Measurements from ENCODE around the gene CDH4.

Gene CDH4

DNA sequence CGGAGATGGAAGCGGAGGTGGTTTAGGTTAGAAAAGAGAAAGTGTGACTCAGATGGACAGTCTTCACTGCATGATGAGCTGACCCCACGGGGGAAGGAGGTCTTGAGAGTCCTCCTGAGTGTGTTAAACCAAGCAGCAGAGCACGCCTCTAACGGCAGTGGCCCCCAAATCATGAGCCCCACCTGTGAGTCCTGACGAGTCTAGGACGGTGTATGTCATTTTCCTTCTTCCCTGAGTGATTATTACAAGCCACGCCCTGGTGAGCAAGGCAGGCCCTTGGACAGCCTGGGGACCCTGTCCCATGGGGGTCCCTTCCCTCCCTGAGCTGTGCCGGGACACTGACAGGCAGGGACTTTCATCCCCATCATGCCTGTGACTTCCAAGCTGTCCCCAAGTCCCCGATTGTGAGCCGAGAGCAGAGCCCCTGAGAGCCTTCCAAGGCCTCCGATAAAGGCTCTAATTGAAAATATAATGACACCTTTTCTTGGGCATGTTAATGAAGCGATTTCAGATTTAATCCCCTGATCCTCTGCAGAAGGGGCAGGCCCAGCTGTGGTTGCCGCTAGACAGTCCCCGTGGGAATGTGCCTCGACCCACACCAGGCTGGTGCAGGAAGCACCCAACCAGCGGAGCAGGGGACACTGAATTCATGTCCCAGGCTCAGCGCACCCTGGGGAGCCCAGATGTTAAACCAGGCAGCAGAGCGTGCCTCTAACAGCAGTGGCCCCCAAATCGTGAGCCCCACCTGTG is 493.5 kb downstream of the CDH4 start:
- TF ChIP-seq, protein P1, sequence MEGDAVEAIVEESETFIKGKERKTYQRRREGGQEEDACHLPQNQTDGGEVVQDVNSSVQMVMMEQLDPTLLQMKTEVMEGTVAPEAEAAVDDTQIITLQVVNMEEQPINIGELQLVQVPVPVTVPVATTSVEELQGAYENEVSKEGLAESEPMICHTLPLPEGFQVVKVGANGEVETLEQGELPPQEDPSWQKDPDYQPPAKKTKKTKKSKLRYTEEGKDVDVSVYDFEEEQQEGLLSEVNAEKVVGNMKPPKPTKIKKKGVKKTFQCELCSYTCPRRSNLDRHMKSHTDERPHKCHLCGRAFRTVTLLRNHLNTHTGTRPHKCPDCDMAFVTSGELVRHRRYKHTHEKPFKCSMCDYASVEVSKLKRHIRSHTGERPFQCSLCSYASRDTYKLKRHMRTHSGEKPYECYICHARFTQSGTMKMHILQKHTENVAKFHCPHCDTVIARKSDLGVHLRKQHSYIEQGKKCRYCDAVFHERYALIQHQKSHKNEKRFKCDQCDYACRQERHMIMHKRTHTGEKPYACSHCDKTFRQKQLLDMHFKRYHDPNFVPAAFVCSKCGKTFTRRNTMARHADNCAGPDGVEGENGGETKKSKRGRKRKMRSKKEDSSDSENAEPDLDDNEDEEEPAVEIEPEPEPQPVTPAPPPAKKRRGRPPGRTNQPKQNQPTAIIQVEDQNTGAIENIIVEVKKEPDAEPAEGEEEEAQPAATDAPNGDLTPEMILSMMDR (IDR thresholded peaks at IDR 0.05; ENCODE audit: control insufficient read depth, extremely low read depth, insufficient read depth), result no peak
- no peak overlapping the region for H3K4me3 ChIP-seq (ENCODE audit: low read depth, low read length)
- no peak for DNase-seq (ENCODE audit: low read depth)

DNA sequence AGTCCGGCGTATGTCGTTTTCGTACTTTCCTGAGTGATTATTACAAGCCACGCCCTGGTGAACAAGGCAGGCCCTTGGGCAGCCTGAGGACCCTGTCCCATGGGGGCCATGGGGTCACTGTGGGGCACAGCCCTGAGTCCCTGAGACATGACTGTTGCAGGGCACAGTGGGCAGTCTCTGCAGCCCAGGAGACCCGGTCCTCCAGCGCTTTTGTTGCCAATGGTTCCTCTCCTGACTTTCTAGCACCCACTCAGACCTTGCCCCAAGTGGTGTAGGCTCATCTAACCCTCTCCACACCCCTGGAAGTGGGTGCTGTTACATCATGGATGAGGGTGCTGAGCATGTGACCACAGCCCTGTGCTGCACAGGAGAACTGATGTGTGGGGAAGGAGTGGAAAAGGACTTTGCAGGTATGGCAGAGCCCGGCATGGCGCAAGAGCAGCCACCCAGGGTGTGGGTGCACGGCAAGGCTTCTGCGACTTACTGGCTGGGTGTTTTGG is 494.1 kb downstream of the CDH4 start:
- H3K4me3 ChIP-seq (ENCODE audit: low read depth, low read length), result no peak overlapping the region

DNA sequence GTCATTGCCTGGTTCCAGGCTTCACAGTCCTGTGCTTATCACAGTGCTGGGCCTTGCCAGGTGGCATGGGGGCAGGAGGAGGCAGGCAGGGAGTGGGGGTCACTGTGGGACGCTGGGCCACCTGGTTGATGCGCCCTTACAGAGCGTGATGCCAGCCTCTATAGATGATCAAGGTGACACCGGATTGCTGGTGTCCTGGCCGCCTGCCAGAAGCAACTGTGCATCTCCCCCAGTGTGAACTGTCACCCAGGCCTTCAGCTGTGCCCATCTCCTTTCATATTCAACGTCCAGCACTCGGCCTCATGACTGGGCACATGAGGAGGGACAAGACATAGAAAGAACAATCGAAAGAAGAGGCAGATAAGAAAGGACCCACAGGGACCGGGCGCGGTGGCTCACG is 494.7 kb downstream of the CDH4 start:
- TF ChIP-seq, protein P1 (IDR thresholded peaks at IDR 0.05; ENCODE audit: control insufficient read depth, extremely low read depth, insufficient read depth), result no peak
- no peak overlapping the region for H3K4me3 ChIP-seq (ENCODE audit: low read depth, low read length)
- no peak for DNase-seq (ENCODE audit: low read depth)

More for the DNA sequence above, 494.1 kb downstream of the CDH4 start:
- TF ChIP-seq, protein P1 (IDR thresholded peaks at IDR 0.05; ENCODE audit: control insufficient read depth, extremely low read depth, insufficient read depth), result no peak
- DNase-seq (ENCODE audit: low read depth), result no peak

DNA sequence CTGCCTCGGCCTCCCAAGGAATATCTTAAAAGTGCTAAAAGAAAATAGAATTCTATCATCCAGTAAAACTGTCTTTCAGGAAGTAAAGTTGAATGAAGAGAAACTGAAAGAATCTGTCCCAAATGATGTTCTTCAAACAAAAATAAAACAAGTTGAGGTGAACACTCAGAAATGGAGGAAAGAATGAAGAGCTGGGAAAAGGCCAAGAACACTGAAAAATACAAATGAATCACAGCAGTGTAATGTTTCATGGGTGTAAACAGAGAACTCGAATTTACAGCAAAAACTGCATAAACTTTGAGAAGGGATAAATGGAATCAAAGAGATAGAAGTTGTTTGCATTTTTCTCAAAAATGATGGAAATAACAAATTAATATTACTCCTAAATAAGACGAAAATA is 496.3 kb downstream of the CDH4 start:
- H3K4me3 ChIP-seq (ENCODE audit: low read depth, low read length), result no peak overlapping the region
- TF ChIP-seq, protein P1 (IDR thresholded peaks at IDR 0.05; ENCODE audit: control insufficient read depth, extremely low read depth, insufficient read depth), result no peak
- DNase-seq (ENCODE audit: low read depth), result no peak

DNA sequence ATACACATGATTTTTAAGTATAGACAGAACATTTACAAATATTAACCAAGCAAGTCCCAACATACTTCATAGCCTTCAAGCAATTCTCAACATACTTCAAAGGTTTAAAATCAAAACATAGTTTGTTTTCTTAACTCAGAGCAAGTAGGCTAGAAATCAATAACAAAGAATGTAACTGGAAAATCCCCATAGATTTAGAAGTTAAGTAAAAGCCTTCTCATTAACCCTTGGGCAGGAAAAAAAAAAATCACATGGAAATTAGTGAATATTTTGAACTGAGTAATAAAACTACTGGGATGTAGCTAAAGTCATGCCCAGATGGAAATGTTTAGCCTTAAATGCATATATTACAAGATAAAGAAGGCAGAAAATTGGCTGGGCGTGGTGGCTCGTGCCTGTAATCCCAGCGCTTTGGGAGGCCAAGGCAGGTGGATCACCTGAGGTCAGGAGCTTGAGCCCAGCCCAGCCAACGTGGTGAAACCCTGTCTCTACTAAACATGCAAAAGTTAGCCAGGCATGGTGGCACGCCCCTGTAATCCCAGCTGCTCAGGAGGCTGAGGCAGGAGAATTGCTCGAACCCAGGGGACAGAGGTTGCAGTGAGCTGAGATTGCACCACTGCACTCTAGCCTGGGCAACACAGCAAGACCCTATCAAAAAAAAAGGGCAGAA is 497.5 kb downstream of the CDH4 start:
- no peak for DNase-seq (ENCODE audit: low read depth)
- H3K4me3 ChIP-seq (ENCODE audit: low read depth, low read length), result no peak overlapping the region
- TF ChIP-seq, protein P1 (IDR thresholded peaks at IDR 0.05; ENCODE audit: control insufficient read depth, extremely low read depth, insufficient read depth), result no peak

DNA sequence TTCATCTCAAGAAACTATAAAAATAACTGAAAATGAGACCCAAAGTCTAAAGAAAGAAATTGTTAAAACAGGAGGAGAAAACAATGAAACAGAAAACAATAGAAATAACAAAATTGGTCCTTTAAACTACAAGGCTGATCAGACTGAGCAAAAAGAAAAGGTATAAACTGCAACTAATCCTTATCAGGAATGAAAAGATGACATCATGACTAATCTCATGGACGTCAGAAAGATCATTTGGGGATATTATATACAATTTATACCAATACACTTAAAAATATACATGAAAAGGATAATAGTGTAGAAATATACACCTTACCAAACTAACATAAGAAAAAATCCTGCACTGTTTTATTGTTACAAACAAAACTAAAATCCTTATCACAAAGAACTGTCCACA is 498.0 kb downstream of the CDH4 start:
- H3K4me3 ChIP-seq (ENCODE audit: low read depth, low read length), result no peak overlapping the region
- no peak for DNase-seq (ENCODE audit: low read depth)
- TF ChIP-seq, protein P1 (IDR thresholded peaks at IDR 0.05; ENCODE audit: control insufficient read depth, extremely low read depth, insufficient read depth), result no peak

Data from LNCaP clone FGC (cell line).